IPS DF 19.7 (cell line): ENCODE data around the gene CNIH3.
A peak's percentile ranks its signal among the peaks of the same experiment; 100 is the strongest.
"Not testable (repeated sequence)": the region's sequence is repeated elsewhere in the genome, so short reads cannot be mapped to it uniquely, and the experiment has no call there.

ENCODE experiments used
- DNase-seq: peaks from one replicate; pipeline ENCODE4 v3.0.0-alpha.2; 2013; ENCODE audit warnings: low read depth, low spot score

Gene CNIH3

DNA sequence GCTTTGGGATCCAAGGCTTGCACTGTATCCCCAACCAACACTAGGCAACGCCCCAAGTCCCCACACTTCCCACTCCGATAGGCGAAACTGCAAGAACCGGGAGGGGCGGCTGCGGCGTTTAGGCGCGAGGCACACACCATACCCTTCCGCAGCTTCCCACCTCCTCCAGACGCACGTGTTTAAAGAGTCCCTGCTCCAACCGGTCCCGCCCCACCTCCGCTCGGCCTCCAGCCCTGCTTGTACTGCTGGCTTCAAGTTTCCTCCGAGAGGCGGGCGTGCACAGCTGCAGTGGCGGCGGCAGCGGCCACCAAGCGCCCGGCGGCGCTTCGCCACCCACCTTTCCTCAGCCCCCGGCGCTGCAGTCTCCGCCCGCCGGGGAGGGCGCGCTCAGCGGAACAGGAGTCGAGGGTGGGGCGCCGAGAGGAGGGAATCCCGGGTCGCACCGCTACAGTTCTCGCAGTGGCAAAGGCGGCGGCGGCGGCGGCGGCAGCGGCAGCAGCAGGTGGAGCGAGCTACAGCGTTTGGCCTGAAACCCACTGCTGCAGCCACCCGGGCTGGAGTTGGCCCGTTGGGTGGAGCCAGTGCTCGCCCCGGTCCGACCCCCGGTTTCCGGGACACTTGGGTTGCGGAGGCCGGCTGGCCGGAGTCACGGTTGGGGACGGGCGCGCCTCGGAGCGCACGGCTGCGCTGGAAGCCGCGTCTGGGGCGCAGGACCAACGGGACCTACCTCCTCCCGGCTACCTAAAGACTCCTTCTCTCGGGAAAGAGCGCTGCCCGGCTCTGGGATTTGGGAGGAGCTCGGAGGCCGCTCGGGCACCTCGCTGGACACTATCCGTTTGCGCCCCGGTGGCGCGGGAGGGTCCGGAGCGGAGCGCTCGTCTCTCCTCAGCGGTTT, at the start of gene CNIH3:
Gene CNIH3 (plus strand): TSS at position 457 of the 895 bp plus-strand sequence. CDS start 858 bp downstream, outside the sequence.
- DNase-seq: peak; percentile 73

- DNase-seq: not testable (repeated sequence)
Observed at GRCh38 chr1:224566492-224566891, 49.6 kb upstream of the CNIH3 start.

DNA sequence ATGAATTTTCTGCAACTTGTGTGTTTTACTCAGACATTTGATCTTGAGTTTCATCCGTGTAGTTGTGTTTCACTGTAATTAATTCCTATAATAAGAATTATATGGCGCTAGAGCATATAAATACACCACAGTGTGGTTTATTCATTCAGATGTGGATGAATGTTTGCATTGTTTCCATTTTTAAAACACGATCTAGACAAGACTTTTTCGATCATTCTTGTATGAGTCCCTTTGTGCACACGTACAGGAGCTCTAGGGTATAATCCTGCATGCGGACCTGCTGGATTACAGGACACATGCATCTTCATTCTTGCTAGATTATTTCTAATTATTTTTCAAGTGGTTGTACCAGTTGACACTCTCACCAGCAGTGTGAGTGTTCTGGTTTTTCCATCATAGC, 46.8 kb upstream of the CNIH3 start:
- no peak for DNase-seq

- not testable (repeated sequence) for DNase-seq
Observed at GRCh38 chr1:224571975-224572374, 44.1 kb upstream of the CNIH3 start.

- DNase-seq: no peak
Observed at GRCh38 chr1:224579526-224579925, 36.6 kb upstream of the CNIH3 start.

GRCh38 chr1:224580006-224580405, 36.1 kb upstream of the CNIH3 start:
- no peak for DNase-seq

- no peak for DNase-seq
Observed at GRCh38 chr1:224582041-224582440, 34.1 kb upstream of the CNIH3 start.

DNA sequence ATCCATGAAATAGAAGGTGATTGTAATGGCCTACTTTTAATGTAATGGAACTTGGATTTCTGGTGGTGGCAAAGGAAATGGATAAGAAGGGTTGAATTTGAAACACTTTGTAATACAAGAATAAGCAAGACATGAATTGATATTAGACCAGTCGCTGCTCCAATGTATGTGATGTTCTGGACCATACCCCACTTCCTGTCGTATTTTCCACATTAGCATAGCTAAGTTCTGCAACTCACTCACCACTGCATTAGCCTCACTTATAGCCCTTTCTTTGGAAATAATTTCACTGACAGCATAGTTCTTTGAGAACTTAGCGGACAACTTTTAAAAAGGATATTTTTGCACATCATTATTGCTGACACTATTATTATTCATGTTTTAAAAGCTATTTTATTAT, 32.3 kb upstream of the CNIH3 start:
- no peak for DNase-seq

- DNase-seq: no peak
Observed at GRCh38 chr1:224585051-224585450, 31.1 kb upstream of the CNIH3 start.

GRCh38 chr1:224587051-224587450, 29.1 kb upstream of the CNIH3 start:
- DNase-seq: no peak

DNA sequence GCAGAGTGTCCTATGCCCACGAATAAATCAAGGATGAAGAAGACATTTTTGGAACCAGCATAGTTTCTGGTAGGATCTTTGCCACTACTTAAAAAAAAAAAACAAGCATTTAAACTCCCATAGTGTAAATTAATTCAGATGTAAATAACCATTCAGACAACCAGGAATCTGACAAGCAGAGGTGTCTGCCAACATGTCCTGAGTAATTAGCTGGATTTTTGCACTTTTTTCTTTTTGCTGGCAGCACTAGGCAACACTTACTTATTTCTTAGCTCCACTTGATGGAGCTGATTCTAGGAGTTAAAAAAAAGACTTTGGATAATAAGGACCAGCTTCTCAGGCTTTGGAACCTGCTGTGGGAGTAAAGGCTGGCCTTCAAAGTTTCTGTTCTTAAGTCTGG, 27.6 kb upstream of the CNIH3 start:
- no peak for DNase-seq

DNA sequence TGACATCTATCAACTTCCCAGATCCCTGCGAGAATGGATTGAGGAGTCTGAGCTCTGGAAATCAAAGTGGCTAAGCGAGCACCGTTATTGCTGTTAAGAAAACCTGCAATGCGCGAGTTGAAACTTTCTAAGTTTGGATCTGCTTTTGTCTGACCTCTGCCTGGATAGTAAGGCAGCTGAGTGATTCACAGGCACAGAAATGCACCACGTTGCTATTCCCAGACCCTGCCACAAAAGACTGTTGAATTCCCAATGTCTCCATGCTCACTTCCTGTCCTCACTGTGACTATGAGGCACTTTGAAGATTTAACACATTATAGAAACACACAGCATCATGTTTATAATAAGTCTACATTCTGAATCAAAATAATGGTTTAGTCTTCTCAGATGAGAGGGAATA, 27.1 kb upstream of the CNIH3 start:
- no peak for DNase-seq

GRCh38 chr1:224591326-224591725, 24.8 kb upstream of the CNIH3 start:
- no peak for DNase-seq

- DNase-seq: no peak
Observed at GRCh38 chr1:224592636-224593582, 23.2 kb upstream of the CNIH3 start.

GRCh38 chr1:224594360-224594759, 21.8 kb upstream of the CNIH3 start:
- DNase-seq: no peak

DNA sequence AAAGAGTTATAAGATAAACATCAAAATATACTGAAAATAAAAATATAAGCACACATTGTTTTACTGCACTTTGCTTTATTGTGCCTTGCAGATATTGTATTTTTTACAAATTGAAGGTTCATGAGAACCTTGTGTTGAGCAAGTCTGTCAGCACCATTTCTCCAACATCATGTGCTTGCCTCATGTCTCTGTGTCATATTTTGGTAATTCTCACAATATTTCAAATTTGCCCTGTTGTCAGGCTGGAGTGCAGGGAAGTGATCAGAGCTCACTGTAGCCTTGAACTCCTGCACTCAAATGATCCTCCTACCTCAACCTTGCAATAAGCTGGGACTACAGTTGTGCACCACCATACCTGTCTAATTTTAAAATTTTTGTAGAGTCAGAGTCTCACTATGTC, 21.3 kb upstream of the CNIH3 start:
- no peak for DNase-seq

DNA sequence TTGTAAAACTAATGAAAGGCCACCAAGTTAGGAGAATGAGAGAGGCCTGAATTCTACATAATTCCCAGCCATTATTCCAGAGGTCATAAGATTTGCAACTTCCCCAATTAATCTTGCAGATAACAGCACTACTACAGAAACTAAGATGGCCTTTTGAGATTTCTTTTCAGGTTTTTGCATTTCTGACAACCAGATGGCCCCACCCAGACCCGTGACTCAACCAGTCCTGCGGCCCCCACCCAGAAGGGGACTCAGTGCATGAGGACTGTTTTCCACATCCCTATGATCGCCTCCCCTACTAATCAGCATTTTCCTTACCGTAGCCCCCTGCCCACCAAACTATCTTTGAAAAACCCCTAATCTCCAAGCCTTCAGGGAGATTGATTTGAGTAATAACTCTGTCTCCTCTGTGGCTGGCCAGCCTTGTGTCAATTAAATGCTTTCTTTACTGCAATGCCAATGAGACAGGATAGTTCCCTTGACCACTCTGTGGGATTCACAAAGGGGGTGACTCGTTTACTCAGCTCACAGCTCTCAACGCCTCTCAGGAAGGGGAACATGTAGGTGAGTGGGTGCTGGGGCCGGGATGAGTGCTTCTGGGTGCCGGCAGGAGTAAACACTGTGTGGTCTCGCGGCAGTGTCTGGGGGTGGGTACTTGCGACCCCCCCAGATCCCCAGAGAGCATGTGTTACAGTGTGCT, 10.5 kb upstream of the CNIH3 start:
- no peak for DNase-seq

DNA sequence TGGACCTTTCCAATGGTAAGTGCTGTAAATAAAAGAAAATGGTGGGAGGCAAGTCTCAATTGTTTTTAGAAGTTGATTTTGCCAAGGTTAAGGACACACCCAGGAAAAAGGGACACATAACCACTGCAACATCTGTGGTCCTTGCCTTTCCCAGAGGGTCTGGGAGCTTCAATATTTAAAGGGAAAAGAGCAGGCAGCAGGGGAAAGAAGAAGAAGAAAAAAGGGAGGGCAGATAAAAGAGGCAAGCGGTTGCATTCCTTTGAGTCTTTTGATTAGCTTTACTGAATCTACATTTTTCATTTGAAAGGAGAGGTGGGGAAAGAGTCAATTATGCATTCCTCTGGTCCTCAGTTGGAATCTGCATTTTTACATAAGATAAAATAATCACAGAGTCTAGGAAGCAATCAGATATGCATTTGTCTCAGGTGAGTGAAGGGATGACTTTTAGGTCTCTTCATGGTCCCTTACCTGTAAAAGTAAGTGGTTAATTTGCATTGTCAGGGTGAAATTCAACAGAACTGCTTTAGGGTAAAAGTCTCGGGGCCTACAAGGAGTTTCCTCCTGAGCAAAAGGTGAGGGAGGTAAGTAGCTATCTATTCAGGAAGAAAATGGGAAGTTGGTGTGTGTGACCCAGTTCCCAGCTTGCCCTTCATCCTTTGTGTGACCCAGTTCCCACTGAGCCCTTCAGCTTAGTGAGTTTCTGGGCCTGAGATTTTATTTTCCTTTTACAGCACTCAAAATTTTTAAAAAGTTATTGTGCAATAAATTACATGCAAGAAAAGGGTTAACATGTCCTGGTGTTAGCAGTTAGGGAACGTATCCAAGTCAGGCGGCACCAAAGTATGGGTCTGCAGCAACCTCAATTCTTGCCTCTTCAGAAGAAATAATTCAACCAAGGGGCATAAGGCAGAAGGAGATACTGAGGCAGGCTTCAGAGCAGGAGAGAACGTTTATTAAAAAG, 8.6 kb upstream of the CNIH3 start:
- no peak for DNase-seq

- no peak for DNase-seq
Observed at GRCh38 chr1:224609333-224609732, 6.8 kb upstream of the CNIH3 start.

GRCh38 chr1:224612246-224612645, 3.9 kb upstream of the CNIH3 start:
- no peak for DNase-seq

DNA sequence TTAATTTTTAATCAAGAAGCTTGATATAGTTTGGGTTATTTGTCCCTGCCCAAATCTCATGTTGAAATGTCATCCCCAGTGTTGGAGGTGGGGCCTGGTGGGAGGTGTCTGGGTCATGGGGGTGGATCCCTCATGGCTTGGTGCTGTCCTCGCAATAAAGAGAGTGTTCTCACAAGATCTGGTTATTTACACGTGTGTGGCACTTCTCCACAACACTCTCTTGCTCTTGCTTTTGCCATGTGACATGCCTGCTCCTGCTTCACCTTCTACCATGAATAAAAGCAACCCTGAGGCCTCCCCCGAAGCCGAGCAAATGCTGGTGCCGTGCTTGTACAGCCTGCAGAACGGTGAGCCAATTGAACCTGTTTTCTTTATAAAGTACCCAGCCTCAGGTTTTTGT, 2.6 kb upstream of the CNIH3 start:
- no peak for DNase-seq
